Activated gamma-delta T cell treated with anti-CD3 and anti-CD28 coated beads, Interleukin-2, amount 50 U/mL, for 16 hours (primary cell): ENCODE results near the gene BICDL1.
"Not testable (repeated sequence)": the region's sequence is repeated elsewhere in the genome, so short reads cannot be mapped to it uniquely, and the experiment has no call there.

Experiments used
- DNase-seq: peaks from one replicate; pipeline ENCODE4 v3.0.0-alpha.2; 2020; ENCODE audit warnings: low read depth

The BICDL1 gene

GRCh38 chr12:119988472-119989360, at the start of gene BICDL1:
BICDL1 (plus strand) TSS chr12:119989236; CDS start chr12:119989869, 633 bp downstream.
- peak; percentile 95 for DNase-seq

GRCh38 chr12:119940897-119941296, 48.1 kb upstream of the BICDL1 start:
- DNase-seq = no peak

GRCh38 chr12:119942386-119942785, 46.6 kb upstream of the BICDL1 start:
- no peak for DNase-seq

- no peak for DNase-seq
These were observed 42.8 kb upstream of the BICDL1 start for GRCh38 chr12:119946213-119946612.

- no peak for DNase-seq
These were observed 39.9 kb upstream of the BICDL1 start for GRCh38 chr12:119949145-119949544.

- no peak for DNase-seq
These were observed 39.4 kb upstream of the BICDL1 start for GRCh38 chr12:119949594-119949993.

- no peak for DNase-seq
These were observed 33.0 kb upstream of the BICDL1 start for GRCh38 chr12:119956047-119956446.

GRCh38 chr12:119957135-119957534, 31.9 kb upstream of the BICDL1 start:
- DNase-seq = no peak

- no peak for DNase-seq
These were observed 29.6 kb upstream of the BICDL1 start for GRCh38 chr12:119959435-119959834.

- DNase-seq = no peak
These were observed 24.9 kb upstream of the BICDL1 start for GRCh38 chr12:119964123-119964522.

- no peak for DNase-seq
These were observed 24.1 kb upstream of the BICDL1 start for GRCh38 chr12:119964929-119965328.

- no peak for DNase-seq
These were observed 8.8 kb upstream of the BICDL1 start for GRCh38 chr12:119980242-119980641.

GRCh38 chr12:119980702-119981101, 8.3 kb upstream of the BICDL1 start:
- DNase-seq = not testable (repeated sequence)

- peak; percentile 17 for DNase-seq
These were observed 310 bp downstream of the BICDL1 start for GRCh38 chr12:119989361-119989730.

GRCh38 chr12:119989731-119990381, 820 bp downstream of the BICDL1 start:
- DNase-seq = peak; percentile 53

- DNase-seq = no peak
These were observed 1.4 kb downstream of the BICDL1 start for GRCh38 chr12:119990382-119990874.

- no peak for DNase-seq
These were observed 3.2 kb downstream of the BICDL1 start for GRCh38 chr12:119992129-119992705.

GRCh38 chr12:119994892-119995658, 6.0 kb downstream of the BICDL1 start:
- DNase-seq = no peak

- no peak for DNase-seq
These were observed 7.4 kb downstream of the BICDL1 start for GRCh38 chr12:119996417-119996816.

GRCh38 chr12:119998471-119999245, 9.6 kb downstream of the BICDL1 start:
- no peak for DNase-seq

- no peak for DNase-seq
These were observed 11.5 kb downstream of the BICDL1 start for GRCh38 chr12:120000556-120000955.
